H4 (cell line): ENCODE data around the gene SVIL. TPM values are rescaled to one million over a fixed set of nuclear protein-coding genes. Genes with fewer than 3 reads are reported as not detected.
A peak's percentile ranks its signal among the peaks of the same experiment; 100 is the strongest.
"Not testable (repeated sequence)": the region's sequence is repeated elsewhere in the genome, so short reads cannot be mapped to it uniquely, and the experiment has no call there.

Experiments
- DNase-seq: peaks from one replicate; pipeline ENCODE4 v3.0.0-alpha.2; 2015; ENCODE audit warnings: low spot score
- total RNA-seq: library from RNA; depleted of rRNA; stranded (reverse); fragments of >200 nt; shearing (Covaris generic); gene quantifications from 2 replicates; pipeline ENCODE4 v1.2.3, GENCODE V29; 2014

The SVIL gene
- total RNA-seq, 1 experiment from 2014 or later: 4.7 TPM

DNA sequence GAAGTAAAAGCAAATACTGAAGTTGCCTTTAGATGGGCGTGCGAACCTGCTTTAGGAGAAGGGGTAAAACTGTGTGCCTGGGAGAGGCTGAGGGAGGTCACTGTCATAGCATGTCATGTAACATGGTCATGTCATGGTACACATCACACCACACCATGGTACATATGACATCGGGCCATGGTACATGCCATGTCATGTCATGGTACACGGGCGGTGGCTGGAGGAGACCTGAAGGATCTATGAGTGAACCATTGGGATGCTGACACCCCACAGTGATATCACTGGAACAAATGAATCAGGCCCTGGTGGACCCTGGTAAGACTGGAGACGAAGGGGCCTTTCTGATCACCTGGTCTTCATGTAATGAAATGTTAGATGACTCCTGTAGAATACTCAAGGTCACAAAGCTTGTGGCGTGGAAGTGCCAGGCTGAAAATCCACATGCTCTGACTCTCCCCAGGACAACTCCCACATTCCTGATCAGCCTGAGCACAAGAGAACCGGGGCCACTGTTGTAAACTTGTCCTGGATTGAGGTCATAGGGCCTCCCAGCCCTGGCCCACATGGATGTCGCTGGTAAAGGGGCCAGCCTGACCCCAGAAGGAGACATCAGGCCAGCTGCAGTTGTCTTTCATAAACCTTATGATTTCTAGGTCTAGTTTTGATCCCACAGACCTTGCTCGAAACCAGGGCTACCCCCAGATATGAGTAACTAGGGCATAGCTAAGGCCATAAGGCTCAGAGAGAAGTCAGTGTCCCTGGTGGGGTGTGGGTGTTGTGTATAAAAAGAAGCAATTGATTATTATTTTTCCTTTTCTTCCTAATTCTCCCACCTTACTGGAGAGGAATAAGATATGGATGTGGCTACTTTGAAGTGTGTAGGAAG lies 60.3 kb downstream of the SVIL start:
- DNase-seq: not testable (repeated sequence)

DNA sequence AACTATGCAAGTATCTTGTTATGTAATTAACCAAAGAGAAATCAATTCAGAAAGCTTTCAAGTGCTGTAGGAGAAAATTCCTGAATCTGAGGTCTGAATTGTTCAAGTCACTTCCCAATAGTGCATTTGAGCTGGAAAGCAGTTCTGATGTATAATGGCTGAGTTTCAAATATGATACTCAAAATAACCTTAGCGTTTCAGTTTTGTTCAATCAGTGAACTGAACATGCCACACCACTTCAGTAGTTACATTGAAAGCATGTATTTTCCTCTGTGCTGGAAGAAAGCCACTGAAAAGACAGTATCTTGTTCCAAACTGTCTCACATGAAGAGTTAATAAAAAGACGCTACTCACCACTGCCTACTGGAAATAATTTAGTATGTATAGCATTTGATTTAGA lies 64.5 kb downstream of the SVIL start:
- not testable (repeated sequence) for DNase-seq

DNA sequence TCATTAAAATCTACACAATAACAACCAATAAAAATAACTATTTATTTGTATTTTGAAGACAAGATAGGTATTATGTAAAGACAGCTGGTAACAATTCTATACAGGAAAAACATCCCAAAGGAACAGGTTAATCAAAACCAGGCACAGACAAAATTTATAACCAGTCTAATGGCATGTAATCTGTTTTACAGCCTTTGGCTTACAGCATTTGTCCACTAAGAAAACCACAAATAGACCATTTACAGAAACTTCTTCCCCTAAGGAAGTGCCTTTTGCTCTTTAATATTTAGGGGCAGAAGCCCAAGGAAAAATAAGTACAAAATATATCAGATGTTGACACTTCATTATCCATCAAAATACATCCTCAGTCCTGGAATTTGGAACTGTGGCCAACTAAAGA lies 65.0 kb downstream of the SVIL start:
- no peak for DNase-seq

DNA sequence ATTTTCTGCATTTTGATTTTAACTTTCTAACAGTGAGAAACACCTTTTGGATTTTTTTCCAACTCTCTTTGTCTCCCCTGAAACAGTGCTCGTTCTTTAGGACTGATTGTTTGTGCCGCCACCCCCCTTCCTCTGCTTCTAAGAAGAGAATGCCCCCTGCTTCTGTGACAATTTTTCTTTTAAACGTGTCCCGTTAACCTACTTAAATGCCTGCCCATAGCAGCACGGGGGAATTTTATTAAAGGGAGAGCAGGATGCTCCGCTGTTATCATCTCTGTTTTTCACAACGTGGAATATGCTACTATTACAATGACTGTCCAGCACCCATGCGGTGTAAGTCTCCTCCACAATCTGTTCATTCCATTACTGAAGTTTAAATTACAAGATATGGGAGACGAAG lies 67.8 kb downstream of the SVIL start:
- DNase-seq: no peak

DNA sequence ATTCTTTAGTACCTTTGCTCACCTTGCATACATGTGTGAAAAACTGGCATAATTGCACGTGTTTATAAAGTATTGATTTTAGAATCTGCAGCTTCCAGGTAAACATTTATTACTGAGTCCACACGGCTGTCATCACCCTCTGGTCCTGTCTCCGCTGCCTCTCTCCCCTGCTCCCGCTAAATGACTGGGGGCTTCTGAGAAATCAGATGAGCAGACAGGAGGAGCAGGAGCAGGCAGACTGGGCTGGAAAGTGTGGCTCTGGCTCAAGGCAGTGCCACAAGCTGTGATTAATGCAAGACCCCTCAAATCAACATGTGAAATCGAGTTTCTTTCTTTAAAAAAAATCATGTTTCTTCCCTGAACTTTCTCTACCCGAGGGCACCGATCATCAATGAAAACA lies 68.6 kb downstream of the SVIL start:
- DNase-seq: not testable (repeated sequence)

DNA sequence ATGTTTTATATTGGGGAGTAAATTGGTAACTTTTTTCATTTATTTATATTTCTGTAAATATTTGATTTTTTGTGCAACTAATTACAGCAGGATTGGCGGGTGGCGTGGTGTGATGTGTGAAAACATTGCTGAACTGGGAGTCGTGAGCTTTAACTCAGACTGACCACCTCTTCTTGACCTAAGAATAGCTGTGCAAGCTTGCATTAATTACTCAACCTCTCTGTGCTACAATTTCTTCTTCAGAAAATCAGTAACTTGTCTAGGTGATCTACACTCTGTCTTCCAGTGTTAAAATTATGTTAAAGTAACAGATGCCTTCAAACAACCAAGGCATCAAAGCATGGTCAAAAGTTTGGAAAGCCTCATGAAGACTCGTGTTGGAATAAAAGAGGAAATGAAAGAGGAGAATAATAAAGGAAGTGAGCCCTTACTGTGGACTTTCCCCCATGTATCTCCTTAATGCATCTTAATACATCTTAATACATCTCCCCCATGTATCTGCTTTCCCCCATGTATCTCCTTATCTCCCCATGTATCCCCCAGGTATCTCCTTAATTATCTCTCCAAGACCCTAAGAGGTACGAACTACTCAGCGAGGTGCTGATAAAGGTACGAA lies 71.2 kb downstream of the SVIL start:
- DNase-seq: no peak

DNA sequence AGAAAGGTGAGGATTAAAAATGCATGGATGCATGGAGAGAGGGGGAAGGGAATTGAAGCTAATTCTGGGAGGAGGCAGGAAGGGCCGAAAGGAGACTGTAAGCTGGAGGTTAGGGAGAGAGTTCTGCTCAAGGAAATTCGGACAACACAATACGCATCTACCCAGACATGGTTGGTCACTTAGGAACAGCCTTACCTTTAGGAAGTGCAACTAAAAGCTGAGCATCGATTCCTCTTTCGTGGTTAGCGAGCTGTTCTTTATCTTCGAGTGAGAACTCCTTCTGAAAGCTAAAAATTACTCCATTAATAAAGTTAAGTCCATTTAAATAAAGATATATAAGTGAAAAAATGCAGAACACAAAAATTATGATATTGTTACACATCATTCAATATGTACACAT lies 71.8 kb downstream of the SVIL start:
- not testable (repeated sequence) for DNase-seq

DNA sequence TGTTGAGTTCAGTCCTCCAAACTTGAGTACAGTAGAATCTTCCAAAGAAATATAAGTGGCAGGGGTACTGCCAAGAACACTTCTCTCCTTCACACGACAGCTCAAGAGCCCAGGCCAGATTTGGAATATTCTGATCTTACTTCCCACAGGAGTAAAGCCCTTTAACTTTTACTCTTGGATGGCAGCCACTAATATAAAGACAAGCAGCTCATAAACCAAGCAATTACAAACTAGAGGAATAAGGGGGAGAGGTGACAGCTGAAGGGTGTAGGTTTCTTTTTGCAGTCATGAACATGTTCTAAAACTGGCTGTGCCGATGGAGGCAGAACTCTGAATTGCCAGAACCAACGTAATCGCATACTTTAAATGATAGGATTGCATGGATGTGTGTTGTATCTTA lies 74.8 kb downstream of the SVIL start:
- DNase-seq: no peak

DNA sequence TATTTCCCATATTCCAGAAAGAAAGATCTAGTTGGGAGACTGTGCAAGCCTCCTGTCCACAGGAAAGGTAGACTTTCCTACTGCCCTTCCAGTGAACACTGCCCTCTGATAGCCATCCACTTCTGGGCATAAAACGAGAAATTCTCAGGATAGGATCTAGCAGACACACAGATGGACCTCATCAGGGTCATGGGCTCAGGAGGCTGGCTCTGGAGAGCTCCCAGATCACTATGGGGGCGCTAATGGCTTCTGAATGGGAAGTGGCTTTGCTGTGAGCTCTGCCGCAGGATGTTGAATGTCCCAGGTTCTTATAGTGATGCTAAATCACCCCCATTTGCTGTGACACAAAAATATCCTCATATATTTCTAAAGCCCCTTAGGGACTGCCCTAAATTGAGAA lies 77.1 kb downstream of the SVIL start:
- DNase-seq: no peak

DNA sequence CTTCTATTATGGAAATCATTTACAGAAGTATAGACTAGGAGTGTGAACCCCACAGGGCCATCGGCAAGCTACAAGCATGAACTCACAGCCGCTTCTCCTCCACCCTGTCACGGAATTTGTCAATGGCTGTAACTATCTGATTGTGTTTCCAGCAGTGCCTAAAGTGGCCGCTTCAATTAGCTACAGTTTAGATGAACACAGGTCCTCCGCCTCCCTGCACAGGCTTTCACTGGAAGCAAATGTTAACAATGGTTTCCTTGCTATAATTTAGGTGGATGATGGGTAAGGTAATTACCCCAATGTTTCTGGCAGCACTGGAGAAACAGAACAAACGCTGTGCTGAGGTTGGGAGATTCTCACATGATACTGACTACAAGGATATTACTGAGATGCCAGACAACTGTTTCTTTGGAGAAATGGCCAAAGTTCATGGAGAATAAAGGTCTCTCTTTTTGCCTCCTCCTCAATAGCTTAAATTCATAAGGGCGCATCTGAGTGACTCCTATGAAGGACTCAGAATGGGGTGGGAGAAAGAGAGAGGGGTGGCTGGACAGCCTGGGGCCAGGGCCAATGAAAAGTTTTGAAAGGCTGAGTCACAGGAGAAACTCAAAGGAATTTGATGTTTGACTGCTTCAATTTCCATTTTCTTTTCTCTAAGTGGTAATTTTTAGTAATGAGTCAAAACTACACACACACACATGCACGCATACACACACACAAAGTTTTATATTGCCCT lies 78.9 kb downstream of the SVIL start:
- peak; percentile 13 for DNase-seq

DNA sequence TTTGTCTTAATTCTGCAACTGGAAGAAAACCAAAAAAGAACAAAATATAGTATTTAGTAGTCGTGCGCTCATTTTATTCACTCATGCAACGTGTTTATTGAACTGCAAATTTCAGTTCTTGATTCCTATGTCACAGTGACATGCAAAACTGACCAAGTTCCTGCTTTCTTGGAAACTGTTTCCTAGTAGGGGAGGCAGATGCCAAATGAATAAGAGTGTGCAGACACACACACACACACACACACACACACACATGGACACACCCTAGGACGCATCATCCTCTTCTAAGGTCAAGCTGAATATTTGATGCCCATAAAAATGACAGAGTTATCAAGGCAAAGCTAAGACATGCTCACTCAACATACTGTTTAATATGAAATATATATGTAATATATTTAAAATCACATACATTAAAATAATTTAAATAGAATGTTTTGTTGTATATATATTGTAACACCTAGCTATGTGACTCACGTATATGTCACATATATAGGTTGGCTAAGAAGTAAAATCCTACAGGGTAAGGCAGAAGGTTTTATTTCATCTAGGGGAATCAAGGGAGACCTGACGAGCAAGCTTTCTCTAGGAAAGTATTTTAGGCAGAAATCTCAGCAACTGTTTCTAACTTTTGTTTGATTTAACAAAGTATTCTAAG lies 79.6 kb downstream of the SVIL start:
- DNase-seq: no peak

DNA sequence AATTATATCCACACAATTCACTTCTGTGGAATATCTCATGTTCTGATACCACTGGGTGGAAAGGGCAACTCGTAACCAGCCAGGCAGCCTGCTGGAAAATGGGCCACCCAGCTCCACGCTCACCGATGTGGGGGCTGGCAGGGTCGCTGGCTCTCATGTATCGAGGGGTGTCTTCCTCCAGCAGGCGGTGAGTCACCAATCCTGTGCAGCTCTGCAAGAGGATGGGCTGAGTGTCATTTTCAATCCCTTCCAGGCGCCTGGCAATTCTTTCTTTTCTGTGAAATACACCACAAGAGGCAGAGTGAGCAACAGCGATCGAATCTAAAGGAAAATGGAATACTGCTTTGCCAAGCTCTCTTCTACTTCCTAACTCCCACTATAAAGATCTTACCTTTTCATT lies 80.1 kb downstream of the SVIL start:
- no peak for DNase-seq

DNA sequence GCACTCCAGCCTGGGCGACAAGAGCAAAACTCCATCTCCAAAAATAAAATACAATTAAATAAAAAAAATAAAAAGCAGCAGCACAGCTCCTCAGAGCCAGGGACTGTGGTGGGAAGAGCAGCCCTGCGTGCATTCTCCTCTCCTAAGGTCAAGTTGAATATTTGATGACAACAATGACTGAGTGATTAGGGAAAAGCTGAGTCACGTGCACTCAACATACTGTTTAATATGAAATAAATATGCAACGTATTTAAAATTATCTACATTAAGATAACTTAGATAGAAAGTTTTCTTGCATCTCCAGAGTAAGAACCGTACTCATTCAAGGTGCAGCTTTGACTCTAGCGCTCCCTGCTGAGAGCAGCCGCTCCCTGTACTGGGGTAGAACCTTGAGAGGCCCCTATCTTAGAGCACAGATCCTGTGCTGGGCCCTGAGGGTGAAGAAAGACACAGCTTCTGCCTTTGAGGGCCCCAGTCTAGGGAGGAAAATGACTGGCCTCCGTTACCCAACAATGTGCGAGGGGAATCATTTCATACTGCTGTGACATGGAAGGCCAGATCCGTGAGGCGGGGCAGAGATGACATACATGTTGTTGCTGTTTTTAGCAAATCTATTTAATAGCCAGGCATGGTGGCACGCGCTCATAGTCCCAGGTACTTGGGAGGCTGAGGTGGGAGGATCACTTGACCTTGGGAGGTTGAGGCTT lies 81.1 kb downstream of the SVIL start:
- DNase-seq: no peak

DNA sequence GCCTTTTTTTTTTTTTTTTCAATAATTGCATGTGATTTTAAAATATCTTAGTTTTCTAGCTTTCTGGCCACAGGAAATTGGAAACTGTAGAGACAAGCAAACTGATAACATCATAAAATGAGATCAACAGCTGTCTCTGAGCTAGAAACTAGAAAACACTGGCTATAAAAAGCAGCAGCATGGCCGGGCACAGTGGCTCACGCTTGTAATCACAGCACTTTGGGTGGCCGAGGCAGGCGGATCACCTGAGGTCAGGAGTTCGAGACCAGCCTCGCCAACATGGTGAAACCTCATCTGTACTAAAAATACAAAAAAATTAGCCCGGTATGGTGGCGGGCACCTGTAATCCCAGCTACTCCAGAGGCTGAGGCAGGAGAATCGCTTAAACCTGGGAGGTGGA lies 81.7 kb downstream of the SVIL start:
- not testable (repeated sequence) for DNase-seq

DNA sequence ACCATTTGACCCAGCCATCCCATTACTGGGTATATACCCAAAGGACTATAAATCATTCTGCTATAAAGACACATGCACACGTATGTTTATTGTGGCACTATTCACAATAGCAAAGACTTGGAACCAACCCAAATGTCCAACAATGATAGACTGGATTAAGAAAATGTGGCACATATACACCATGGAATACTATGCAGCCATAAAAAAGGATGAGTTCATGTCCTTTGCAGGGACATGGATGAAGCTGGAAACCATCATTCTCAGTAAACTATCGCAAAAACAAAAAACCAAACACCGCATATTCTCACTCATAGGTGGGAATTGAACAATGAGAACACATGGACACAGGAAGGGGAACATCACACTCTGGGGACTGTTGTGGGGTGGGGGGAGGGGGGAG lies 85.3 kb downstream of the SVIL start:
- not testable (repeated sequence) for DNase-seq

DNA sequence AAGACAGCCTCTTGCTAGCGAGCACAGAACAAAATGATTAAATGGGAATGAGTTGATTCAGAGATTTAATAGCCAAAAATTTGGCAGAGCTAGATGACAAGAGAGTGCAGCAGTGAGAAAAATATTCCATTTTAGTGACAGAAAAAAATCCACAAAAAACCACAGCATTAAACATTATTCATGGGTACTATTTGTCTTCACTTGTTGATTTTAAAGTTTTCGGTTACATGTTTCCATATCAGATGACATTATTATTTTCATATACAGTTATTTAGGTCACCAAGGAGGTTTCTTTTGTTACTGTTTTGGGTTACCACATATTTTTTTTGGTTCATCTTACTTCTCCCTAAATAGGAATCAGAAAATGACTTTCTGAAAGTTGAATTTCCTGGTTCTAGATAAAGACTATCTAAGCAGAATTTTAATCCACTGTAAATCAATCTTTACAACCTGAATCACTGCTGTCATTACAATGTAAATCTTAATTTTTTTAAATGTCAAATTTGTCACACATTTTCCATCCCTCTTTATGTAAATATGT lies 87.9 kb downstream of the SVIL start:
- no peak for DNase-seq

DNA sequence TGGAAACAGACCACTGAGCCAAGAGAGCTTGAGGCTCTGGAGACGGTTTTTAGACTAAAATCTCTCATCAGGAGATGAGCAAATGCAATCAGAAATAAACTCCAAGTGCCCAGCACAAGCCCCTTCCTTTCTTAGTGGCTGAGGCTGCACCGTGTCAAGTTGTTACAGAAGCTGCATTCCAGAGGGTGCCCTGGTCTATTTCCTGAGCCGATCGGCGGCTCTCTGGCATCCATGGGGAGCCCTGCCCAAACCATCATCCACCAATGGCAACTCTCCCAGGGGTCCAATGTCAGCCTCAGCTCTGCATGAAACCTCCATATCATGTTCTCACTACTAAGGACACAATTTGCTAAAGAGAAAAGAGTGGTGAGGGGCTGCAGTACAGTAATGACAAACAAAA lies 89.6 kb downstream of the SVIL start:
- DNase-seq: no peak

DNA sequence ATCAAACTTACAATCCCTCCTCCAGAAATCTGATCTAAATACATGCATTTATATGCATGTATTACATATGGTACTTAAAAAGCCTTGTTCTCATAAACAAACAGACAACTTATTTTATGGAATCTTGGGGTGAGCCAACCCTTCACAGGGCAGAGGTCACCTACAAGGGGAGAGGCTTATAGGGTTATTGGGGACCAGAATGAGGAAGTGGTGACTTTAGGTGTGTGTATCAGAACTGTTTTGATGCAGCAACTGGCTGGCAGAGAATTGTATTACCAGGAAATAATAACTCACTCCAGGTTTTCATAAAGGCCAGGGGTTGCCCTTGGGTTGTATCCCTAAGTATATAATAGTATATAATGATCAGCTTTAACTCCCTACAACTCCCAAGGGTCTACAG lies 91.1 kb downstream of the SVIL start:
- no peak for DNase-seq

DNA sequence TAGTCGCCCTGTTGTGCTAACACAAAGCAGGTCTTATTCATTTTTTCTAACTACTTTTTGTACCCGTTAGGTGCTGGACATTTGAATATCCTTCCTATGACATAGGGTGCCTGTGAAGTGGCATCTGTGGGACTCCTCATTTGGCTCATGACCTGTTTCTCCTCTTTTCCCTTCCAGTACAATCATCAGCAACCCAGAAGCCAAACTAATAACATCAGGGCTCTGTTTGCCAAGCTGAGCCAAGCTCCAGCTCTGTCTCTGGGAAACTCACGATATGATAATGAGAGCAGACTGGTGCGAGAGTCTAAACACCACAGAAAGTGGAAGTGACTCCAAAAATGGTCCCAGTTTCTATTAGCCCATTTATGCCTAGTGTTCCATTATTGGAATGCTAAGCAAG lies 92.0 kb downstream of the SVIL start:
- no peak for DNase-seq

DNA sequence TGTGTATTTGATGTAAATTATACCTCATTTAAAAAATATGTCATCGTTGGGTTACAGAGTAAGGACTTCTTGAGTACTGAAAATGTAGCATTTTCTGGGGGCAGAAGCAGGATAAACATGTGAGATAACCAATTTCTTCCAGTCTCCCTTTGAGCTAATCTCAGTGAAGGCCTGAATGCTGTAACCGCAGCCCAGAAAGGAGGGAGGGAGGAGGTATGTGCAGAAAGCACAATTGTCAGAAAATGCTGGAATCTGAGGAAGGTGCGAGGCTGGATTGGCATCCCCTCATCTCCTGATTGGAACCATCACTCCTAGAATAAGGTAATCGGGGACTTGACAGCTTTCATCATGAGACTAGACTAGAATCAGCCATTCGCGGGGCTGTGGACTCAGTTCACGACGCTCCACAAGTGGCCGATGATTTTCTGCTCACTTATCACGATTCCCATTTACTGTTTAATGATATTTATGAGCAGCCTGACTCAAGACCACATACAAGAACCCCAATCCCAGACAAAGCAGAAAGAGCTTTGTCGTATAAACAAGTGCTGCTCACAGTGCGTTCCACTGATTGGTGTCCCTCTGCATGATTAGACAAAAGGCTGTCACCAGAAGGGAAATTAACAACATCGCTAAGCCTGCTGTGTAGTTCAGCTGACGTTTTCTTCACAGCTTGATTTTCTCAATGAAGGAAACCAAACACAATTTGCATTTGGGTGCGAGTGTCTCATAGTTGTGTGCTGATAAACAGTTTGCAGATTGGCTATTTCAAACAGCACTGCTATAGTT lies 93.2 kb downstream of the SVIL start:
- DNase-seq: no peak
